HepG2 (cell line): ENCODE measurements around the gene PXT1. TPM values are rescaled to one million over a fixed set of nuclear protein-coding genes. Genes with fewer than 3 reads are reported as not detected.

Experiments
- ARHGAP35 ChIP-seq: sonication (generic); formaldehyde crosslinking; IDR thresholded peaks from 2 replicates; pipeline ENCODE4 v1.9.0; 2022; ENCODE audit warnings: mild to moderate bottlenecking, inconsistent platforms, moderate library complexity, missing genetic modification reagents, borderline replicate concordance
- ASH2L ChIP-seq: fragments of 300-600, 200-600 bp; sonication (generic); IDR thresholded peaks from 2 replicates; pipeline ENCODE4 v1.7.0; 2017; ENCODE audit warnings: low read depth, mild to moderate bottlenecking, moderate library complexity, mixed read lengths, low read length; ENCODE audit not compliant: insufficient read length
- E2F1 ChIP-seq: sonication (generic); formaldehyde crosslinking; IDR thresholded peaks from 2 replicates; pipeline ENCODE4 v1.5.0; 2020; ENCODE audit warnings: missing genetic modification reagents
- FOXK1 ChIP-seq: sonication (generic); formaldehyde crosslinking; IDR thresholded peaks from 2 replicates; pipeline ENCODE4 v1.4.0; 2020; ENCODE audit warnings: low read depth, missing genetic modification reagents, borderline replicate concordance
- MIER3 ChIP-seq: IDR thresholded peaks from 2 replicates; pipeline ENCODE4 v1.6.1; 2016; ENCODE audit warnings: missing compliant biosample characterization, borderline replicate concordance
- NFKBIZ ChIP-seq: IDR thresholded peaks from 2 replicates; pipeline ENCODE4 v1.6.1; 2018; ENCODE audit warnings: missing genetic modification reagents, missing compliant biosample characterization
- PHF8 ChIP-seq: sonication (generic); formaldehyde crosslinking; IDR thresholded peaks from 2 replicates; pipeline ENCODE4 v1.5.0; 2020; ENCODE audit warnings: missing genetic modification reagents
- POLR2AphosphoS2 ChIP-seq: IDR thresholded peaks from 2 replicates; pipeline ENCODE4 v1.6.1; 2011; ENCODE audit warnings: low read depth, low read length, improper control_type of control experiment
- PPARG ChIP-seq: conservative IDR thresholded peaks from 2 replicates; pipeline ENCODE4 v1.6.1; 2016; ENCODE audit warnings: missing biosample characterization, missing genetic modification reagents
- RBM22 ChIP-seq: fragments of 200-400 bp; formaldehyde crosslinking; optimal IDR thresholded peaks from 2 replicates; pipeline ENCODE3; 2017; ENCODE audit warnings: mild to moderate bottlenecking, low read length, moderate library complexity
- SP2 ChIP-seq: sonication (generic); formaldehyde crosslinking; IDR thresholded peaks from 2 replicates; pipeline ENCODE4 v1.5.1; 2020; ENCODE audit warnings: mild to moderate bottlenecking, missing genetic modification reagents
- THAP11 ChIP-seq: IDR thresholded peaks from 2 replicates; pipeline ENCODE4 v1.6.1; 2016; ENCODE audit warnings: missing biosample characterization, missing genetic modification reagents
- ZBTB49 ChIP-seq: sonication (generic); formaldehyde crosslinking; IDR thresholded peaks from 2 replicates; pipeline ENCODE4 v1.4.0; 2020; ENCODE audit warnings: missing genetic modification reagents, borderline replicate concordance
- ZEB1 ChIP-seq: IDR thresholded peaks from 2 replicates; pipeline ENCODE4 v1.6.1; 2012; ENCODE audit warnings: mild to moderate bottlenecking, low read depth, inconsistent platforms; ENCODE audit not compliant: insufficient replicate concordance
- ZNF234 ChIP-seq: sonication (generic); formaldehyde crosslinking; conservative IDR thresholded peaks from 2 replicates; pipeline ENCODE4 v1.5.1; 2020; ENCODE audit warnings: mild to moderate bottlenecking, missing genetic modification reagents
- ZNF263 ChIP-seq: sonication (generic); formaldehyde crosslinking; IDR thresholded peaks from 2 replicates; pipeline ENCODE4 v1.4.0; 2020; ENCODE audit warnings: missing genetic modification reagents
- ZNF646 ChIP-seq: sonication (generic); formaldehyde crosslinking; IDR thresholded peaks from 2 replicates; pipeline ENCODE4 v1.9.0; 2021; ENCODE audit warnings: mild to moderate bottlenecking, missing genetic modification reagents
- polyA plus RNA-seq, 8 experiments: library from polyadenylated mRNA; depleted of rRNA in 3 of 8; stranded (reverse) in 7 of 8; unstranded in 1 of 8; fragments of >200 nt; fragmentation: Illumina TruSeq in 4 of 8; extraction: Trizol in 4 of 8; gene quantifications; 2 replicates each; pipeline versions ENCODE4 v1.2.1 to v1.2.3, GENCODE V29; 2011 to 2016; ENCODE audit warnings: low read depth in 4 of 8, missing spikeins in 1 of 8, mixed read lengths in 1 of 8; ENCODE audit not compliant: insufficient read depth in 1 of 8
- total RNA-seq, 5 experiments: library from RNA; depleted of rRNA; stranded (reverse); fragments of >200 nt; fragmentation: Illumina TruSeq; extraction: Trizol; gene quantifications; 2 replicates each; pipeline ENCODE4 v1.2.3, GENCODE V29; 2016; ENCODE audit warnings: low read depth in 1 of 5

PXT1 gene
- total and polyA plus RNA-seq, 2 of the 13 experiments (the other 11 are each of a cell fraction or from before 2014, with no cell fraction given), result 0.04 TPM; not detected in 1

GRCh38 chr6:36442671-36443470, at the start of gene PXT1, which contains the start of gene KCTD20 (continued):
- no peak for TF ChIP-seq ZBTB49 (CRISPR knock-in tag)
- no peak for TF ChIP-seq RBM22
- peak; percentile 82; the same call in 1 of the 2 replicates for TF ChIP-seq MIER3 (CRISPR knock-in tag)
- peak; percentile 87; the same call in 1 of the 2 replicates for TF ChIP-seq ZNF234
- TF ChIP-seq THAP11 (CRISPR knock-in tag), result peak; percentile 85
- TF ChIP-seq POLR2AphosphoS2, result no peak
- TF ChIP-seq PPARG, result peak; percentile 94
- peak; percentile 80; the same call in 1 of the 2 replicates for TF ChIP-seq FOXK1 (CRISPR knock-in tag)
- TF ChIP-seq E2F1 (CRISPR knock-in tag), result no peak; the same call in 1 of the 2 replicates
- peak; percentile 55; the same call in 1 of the 2 replicates for TF ChIP-seq ZNF263 (CRISPR knock-in tag)
- peak; percentile 97 for TF ChIP-seq PHF8 (CRISPR knock-in tag)
- TF ChIP-seq ZNF646, result peak; percentile 70; the same call in 1 of the 2 replicates
- peak; percentile 45 for TF ChIP-seq ZEB1
- TF ChIP-seq ARHGAP35 (CRISPR knock-in tag), result peak; percentile 90
- TF ChIP-seq NFKBIZ, result peak; percentile 86
- TF ChIP-seq ASH2L, result peak; percentile 95
- TF ChIP-seq SP2, result peak; percentile 44; the same call in 1 of the 2 replicates
